HG03280 (cell line): ENCODE data around the gene ATP10D.

Experiments used
- ATAC-seq: cut with Tn5 transposase; IDR thresholded peaks from one replicate; pipeline ENCODE4 v1.9.1; 2021; ENCODE audit warnings: mild to moderate bottlenecking, moderate library complexity; ENCODE audit not compliant: unreplicated experiment

The ATP10D gene

GRCh38 chr4:47485047-47485692, at the start of gene ATP10D:
Gene ATP10D, plus strand, starts transcription at chr4:47485275. Its CDS starts 27,266 bp downstream, at chr4:47512541.
- peak; percentile 96 for ATAC-seq

- no peak for ATAC-seq
Observed at GRCh38 chr4:47442980-47443379, 42.1 kb upstream of the ATP10D start.

DNA sequence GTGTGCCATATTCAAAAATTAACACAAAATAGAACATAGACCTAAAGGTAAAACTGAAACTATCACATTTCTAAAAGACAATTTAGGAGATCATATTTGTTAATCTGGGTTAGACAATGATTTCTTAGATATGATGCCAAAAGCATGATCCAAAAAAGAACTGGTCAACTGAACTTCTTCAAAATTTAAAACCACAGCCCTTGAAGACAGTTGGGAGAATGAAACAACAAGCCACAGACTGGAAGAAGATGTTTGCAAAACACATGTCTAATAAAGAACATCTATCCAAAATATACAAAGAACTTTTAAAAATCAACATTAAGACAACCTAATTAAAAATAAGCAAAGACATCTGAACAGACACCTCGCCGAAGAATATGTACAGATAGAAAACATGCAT, 41.0 kb upstream of the ATP10D start:
- ATAC-seq, result no peak

DNA sequence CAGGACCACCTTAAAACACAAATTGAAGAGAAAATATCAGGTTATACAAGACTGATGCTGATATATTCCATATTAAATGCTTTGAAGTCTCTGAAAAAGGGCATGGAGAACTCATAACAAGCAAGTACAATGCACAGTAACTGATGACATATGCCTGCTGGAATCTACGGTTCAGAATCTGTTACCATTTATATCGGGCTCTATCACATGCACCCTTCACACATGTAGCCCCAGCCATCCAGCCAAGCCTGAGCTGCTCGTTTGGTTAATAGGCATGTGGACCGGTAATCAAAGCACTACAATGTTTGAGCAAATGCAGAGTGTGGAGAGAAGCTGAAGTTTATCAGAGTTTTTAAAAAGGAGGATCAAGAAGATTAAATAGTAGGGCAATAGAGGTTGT, 33.4 kb upstream of the ATP10D start:
- no peak for ATAC-seq

- ATAC-seq, result peak; percentile 3
Observed at GRCh38 chr4:47462799-47463234, 22.3 kb upstream of the ATP10D start.

DNA sequence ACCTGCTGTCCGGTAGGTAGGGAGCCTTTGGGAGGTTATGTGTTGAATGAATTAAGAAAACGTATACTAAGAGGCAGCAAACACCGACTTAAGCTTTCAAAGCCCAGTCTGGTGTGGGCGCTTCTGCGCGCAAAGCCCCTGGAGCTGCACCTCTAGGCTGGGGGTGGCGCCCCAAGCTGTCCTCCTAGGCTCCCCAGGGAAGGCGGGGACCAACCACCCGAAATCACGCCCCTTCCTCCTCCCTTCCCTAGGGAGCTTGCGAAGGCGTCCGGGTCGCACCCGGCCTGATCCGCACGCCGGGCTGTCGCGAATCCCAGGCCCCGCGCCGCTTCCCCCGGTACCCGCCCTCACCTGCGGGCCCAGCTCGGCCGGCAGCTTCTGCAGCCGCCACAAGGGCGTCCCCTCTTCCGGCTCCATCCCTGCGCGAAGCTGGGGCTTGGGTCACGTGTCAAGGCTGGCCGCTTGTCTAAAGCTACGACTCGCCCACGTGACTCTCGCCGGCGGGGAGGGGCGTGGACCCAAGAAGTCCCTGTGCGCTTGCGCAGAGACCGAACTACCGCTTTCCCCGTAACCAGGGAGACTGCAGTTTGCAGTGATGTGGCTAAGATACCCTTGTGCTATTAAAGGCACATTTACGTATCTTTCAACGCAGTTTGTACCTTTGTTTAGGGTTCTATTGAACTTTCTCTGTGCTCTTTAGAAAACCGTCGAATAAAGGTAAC, 21.7 kb upstream of the ATP10D start, which contains the start of gene COMMD8:
TSS of gene COMMD8 (minus strand) at position 468 of the 722 bp plus-strand sequence. CDS start at position 417, 51 bp downstream.
- ATAC-seq, result peak; percentile 94

DNA sequence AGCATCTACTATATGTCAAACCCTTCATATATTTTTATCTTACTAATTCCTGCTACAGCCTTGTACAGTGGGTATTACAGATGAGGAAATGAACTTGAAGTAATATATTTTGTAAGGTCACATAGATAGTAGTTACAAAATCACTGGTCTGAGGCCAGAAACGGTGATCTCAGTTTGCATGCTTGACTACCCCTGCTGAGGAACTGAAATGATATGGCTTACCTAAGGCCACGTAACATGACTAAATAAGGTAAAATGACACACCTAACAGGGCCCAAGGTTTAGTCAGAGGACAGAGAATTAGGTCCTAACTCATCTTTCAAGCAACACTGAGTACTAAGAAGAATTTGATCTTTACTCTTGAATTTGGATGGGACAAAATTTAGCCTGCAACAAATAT, 20.1 kb upstream of the ATP10D start:
- ATAC-seq, result peak; percentile 23

DNA sequence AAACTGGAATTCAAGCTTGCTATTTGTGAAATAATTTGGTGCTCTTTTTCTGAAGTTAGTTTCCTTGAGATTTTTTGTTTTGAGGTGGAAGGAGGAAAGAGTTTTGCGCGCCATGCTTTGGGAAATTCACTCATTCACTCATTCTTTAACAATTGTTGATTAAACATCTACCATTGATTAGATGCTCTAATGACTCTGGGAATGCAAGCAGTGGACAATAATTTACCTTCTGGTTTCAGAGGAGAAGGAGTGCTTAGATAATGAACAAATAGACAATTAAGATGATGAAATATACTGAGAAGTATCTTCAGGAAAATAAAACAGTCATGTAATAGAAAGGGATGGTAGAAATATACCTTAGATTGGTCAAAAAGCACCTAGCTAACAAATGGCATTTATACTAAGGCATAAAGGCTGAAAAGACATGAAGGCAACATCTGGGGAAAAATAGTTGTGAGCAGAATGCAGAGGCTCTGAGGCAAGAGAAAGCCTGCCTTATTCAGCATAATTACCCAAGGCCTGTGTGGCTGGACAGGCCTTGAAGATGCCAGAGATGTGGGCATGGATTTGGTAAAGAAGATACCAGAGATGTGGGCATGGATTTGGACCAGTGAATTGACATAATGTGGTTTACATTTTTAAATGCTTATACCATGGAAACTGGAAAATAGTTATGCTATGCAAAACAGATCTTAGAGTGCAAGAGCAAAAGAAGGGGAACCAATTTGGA, 18.9 kb upstream of the ATP10D start:
- no peak for ATAC-seq

GRCh38 chr4:47468706-47469365, 16.2 kb upstream of the ATP10D start:
- ATAC-seq, result no peak

DNA sequence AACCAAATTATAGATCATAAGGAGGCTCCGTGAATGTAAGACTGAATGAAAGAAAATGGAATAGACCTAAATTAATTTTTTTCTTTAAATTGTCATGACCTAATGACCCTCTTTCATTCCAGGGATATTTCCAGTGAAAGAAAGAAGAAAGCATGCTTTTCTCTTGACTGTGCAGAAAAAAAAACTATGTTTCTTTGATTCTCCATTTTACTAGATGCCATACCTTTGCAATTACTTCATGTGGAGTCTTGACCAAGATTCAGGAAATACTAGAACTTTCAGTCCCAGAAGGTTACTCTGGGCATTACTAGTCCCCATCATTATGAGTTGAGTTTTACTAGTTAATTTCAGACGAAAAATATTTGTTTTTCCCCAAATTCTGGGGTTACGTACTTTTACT, 15.1 kb upstream of the ATP10D start:
- no peak for ATAC-seq

DNA sequence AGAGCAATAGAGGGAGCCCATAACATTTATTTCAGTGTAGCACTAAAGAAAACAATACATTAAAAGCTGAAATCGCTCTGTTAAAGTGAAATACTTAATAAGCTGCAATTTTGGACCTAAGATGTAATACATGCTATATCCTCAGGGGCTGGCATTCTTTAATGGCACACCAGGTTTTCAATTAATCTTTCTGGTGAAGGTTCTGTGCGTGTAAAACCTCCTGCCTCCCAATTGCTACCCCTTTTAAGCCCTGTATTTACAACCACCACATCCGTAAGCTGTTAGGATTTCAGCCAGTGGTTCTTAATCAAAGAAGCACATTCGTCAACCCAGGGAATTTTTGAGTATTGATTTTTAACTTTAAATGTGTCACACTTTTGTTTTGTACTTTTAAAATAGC, 14.0 kb upstream of the ATP10D start:
- ATAC-seq, result no peak

- no peak for ATAC-seq
Observed at GRCh38 chr4:47471591-47471990, 13.5 kb upstream of the ATP10D start.

DNA sequence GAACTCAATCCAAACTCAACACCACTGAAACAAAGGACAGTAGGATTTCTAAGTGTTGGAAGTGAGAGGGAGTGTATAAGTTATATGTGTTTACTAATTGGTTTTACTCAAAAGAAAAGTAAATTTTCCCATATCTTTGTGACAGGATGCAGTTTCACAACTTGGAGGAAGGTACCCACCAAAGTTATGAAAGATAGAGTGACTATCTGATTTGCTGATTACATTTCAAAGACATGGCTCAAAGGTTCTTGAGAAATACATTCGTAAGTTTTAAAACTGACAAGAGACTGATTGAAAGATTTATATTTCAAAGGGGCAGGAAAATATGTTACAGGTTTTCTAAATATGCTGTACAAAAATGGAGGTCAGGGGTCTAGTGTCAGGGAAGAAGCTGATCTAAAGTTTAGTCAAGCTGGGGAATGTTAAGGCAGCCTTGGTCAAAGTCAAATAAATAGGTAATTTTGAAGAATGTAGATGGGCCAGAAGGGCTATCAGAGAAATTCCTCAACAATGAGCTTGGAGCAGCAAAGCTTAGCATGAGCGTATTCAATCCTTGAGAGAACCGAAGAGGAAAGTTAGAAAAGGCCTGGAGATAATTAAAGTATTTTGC, 11.8 kb upstream of the ATP10D start:
- no peak for ATAC-seq

GRCh38 chr4:47474799-47475198, 10.3 kb upstream of the ATP10D start:
- ATAC-seq, result no peak

GRCh38 chr4:47475411-47475810, 9.7 kb upstream of the ATP10D start:
- no peak for ATAC-seq

- ATAC-seq, result no peak
Observed at GRCh38 chr4:47478804-47479203, 6.3 kb upstream of the ATP10D start.

GRCh38 chr4:47482326-47482725, 2.7 kb upstream of the ATP10D start:
- no peak for ATAC-seq

DNA sequence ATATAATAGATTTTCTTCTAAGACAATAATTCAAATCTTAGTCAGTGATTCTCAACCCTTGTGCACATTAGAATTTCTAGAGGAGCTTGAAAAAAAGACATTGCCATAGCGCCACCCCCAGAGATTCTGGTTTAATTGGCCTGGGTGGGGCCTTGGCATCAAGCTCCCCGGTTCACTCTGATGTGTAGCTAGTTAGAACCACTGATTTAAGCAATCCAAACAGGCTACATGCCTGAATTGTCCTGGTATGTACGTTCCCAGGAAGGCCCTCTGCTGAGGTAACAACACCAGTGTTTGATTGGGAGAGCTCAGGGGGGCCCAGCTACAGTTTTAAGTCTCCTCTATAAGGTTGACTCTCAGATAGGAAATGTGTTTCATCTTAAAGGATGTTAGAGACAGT, 1.3 kb upstream of the ATP10D start:
- peak; percentile 1 for ATAC-seq

DNA sequence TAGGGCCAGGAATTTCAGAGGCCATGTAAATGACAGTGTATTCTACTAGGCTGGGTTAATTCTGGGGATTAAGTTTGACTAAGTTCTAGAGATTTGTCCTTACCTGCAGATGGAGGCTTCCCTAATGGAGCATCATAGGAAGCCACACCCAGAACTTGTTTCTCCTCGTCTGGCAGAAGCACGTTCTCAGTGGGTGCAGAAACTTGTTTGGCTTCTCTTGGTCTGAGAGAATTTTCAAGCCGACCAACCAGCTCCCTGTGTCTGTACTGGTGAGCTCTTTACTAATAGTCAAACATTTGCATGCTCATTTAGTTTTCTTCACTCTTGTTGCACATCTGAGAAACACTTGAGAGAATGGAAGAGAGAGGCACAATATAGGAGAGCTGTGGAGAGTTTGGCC, 907 bp upstream of the ATP10D start:
- peak; percentile 22 for ATAC-seq

GRCh38 chr4:47485768-47486167, 693 bp downstream of the ATP10D start:
- no peak for ATAC-seq

- ATAC-seq, result no peak
Observed at GRCh38 chr4:47486231-47486673, 1.2 kb downstream of the ATP10D start.
